ENCODE data around the gene CGREF1.
"Not testable (repeated sequence)": the region's sequence is repeated elsewhere in the genome, so short reads cannot be mapped to it uniquely, and the experiment has no call there.

The CGREF1 gene

DNA sequence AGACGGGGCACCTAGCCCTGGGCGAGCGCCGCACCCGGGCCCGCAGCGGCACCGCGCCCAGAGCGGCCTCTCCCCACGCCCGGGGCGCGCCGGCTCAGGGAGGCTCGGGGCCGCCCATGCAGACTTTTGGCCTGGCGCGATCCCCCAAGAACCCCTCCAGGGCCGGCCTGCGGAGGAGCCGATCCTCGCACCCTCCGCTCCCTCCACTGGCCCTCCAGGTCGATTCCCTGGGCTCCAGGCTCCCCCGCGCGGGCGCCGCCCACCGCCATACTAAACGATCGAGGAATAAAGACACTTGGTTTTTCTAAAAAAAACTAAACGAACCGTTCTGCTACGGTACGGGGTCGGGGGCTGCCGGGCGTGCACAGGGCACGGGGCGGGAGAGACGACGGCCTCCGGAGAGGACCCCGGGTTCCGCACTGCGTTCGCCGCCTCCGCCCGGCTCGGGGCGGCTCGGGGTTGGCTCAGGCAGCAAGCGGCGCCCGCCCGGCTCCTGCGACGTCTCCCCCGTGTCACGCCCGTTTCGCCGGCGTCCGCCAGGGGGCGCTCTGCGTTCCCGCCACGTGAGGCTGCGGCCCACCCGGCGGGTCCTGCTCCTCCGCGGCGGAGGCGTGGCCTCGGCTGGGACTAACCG lies 32.7 kb downstream of the CGREF1 start:
- peak; percentile 88 for DNase-seq

DNA sequence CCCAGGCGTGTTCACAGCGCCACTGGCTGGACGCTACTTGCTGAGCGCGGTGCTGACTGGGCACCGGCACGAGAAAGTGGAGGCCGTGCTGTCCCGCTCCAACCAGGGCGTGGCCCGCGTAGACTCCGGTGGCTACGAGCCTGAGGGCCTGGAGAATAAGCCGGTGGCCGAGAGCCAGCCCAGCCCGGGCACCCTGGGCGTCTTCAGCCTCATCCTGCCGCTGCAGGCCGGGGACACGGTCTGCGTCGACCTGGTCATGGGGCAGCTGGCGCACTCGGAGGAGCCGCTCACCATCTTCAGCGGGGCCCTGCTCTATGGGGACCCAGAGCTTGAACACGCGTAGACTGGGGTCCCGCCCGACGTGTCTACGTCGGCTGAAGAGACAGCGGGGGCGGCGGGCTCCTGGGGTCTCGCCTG lies 33.2 kb downstream of the CGREF1 start:
- no peak for DNase-seq

DNA sequence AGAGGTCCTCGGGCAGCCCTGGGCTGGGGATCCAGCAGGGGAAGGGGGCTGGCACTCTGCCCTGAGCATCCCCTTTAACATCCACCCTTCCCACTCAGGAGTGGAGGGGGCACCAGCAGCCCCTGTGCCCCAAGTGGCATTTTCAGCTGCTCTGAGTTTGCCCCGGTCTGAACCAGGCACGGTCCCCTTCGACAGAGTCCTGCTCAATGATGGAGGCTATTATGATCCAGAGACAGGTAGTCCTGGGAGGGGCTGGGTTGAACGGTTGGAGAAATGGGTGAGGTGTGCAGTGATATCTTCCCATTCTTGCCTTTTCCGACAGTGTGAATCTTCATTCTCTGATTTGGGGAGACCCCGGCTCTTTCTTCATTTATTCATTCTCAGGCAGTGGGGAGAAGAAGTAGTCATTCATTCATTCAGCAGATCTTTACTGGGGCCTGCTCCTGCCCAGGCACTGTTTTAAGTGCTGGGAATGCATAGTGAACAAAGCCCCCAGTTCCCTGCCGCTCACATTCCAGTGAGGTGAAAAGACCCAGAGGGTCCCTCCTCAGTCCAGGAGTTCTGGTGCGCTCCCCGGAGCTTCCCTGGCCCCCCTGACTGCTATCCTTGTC lies 33.8 kb downstream of the CGREF1 start:
- DNase-seq = no peak

DNA sequence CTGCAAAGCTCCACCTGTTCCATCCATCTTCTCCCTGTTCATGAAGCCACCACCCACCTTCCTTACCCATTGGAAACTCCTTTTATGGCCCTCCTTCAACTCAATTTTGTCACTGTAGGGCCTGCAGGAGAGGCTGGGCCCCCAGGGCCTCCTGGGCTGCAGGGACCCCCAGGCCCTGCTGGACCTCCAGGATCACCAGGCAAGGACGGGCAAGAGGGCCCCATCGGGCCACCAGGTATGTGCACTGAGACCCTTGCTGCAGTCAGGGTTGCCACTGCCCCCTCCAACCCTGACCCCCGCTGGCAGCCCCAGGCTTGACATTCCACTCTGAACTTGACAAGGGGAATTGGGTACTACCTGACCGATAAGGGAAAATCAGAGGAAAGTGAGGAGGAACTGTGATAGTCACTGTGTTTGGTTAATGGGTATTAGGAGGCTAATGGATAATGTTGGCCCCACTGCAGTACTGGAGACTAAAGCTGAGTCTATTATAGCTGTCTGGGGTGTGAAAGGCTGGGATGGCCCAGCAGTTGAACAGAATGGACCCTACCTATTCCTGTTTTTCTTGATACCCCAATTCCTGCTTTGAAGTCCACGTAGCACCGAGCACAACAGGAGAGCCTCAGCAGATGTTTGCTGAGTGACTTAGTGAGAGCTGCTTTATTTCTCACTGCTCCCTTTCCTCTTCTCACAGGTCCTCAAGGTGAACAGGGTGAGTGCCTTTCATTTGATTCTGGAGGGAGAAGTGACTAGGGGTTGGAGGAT lies 34.4 kb downstream of the CGREF1 start:
- no peak for DNase-seq

DNA sequence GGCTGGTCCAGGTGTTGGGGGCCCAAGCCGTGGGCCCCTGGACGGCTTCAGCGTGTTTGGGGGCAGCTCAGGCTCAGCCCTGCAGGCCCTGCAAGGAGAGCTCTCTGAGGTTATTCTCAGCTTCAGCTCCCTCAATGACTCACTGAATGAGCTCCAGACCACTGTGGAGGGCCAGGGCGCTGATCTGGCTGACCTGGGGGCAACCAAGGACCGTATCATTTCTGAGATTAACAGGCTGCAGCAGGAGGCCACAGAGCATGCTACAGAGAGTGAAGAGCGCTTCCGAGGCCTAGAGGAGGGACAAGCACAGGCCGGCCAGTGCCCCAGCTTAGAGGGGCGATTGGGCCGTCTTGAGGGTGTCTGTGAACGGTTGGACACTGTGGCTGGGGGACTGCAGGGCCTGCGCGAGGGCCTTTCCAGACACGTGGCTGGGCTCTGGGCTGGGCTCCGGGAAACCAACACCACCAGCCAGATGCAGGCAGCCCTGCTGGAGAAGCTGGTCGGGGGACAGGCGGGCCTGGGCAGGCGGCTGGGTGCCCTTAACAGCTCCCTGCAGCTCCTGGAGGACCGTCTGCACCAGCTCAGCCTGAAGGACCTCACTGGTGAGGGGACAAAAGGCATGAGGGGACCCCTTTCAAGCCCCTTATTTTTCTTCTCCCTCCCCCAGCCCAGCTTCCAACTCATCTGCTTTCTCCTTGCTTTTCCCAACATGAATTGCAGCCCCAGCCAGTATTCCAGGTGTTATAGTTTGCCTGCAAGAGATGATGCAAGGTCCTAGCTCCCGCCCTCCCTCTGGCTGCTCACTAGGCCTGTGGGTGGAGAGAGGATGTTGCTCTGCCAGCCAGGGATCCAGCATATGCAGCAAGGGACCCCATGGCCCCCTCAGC lies 35.3 kb downstream of the CGREF1 start:
- no peak for DNase-seq

DNA sequence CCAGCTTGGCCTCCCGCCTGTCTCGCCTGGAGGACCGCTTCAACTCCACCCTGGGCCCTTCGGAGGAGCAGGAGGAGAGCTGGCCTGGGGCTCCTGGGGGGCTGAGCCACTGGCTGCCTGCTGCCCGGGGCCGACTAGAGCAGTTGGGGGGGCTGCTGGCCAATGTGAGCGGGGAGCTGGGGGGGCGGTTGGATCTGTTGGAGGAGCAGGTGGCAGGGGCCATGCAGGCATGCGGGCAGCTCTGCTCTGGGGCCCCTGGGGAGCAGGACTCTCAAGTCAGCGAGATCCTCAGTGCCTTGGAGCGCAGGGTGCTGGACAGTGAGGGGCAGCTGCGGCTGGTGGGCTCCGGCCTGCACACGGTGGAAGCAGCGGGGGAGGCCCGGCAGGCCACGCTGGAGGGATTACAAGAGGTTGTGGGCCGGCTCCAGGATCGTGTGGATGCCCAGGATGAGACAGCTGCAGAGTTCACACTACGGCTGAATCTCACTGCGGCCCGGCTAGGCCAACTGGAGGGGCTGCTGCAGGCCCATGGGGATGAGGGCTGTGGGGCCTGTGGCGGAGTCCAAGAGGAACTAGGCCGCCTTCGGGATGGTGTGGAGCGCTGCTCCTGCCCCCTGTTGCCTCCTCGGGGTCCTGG lies 36.0 kb downstream of the CGREF1 start:
- DNase-seq = no peak

DNA sequence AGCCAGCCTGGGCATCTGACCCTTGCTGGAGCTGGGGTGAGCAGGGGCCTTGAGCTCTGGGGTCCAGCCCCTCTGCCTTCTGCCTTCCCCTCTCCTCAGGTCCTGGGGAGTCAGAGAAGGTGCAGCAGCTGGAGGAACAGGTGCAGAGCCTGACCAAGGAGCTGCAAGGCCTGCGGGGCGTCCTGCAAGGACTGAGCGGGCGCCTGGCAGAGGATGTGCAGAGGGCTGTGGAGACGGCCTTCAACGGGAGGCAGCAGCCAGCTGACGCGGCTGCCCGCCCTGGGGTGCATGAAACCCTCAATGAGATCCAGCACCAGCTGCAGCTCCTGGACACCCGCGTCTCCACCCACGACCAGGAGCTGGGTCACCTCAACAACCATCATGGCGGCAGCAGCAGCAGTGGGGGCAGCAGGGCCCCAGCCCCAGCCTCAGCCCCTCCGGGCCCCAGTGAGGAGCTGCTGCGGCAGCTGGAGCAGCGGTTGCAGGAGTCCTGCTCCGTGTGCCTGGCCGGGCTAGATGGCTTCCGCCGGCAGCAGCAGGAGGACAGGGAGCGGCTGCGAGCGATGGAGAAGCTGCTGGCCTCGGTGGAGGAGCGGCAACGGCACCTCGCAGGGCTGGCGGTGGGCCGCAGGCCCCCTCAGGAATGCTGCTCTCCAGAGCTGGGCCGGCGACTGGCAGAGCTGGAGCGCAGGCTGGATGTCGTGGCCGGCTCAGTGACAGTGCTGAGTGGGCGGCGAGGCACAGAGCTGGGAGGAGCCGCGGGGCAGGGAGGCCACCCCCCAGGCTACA lies 36.8 kb downstream of the CGREF1 start:
- DNase-seq = no peak

DNA sequence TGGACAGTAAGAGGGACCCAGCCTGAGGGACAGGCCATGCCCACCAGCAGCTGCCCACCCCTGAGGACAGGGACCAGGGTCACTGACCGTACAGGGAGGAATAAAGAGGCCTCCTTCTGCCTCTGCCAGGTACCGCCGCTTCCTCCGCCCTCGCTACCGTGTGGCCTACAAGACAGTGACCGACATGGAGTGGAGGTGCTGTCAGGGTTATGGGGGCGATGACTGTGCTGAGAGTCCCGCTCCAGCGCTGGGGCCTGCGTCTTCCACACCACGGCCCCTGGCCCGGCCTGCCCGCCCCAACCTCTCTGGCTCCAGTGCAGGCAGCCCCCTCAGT lies 38.4 kb downstream of the CGREF1 start:
- DNase-seq = no peak

DNA sequence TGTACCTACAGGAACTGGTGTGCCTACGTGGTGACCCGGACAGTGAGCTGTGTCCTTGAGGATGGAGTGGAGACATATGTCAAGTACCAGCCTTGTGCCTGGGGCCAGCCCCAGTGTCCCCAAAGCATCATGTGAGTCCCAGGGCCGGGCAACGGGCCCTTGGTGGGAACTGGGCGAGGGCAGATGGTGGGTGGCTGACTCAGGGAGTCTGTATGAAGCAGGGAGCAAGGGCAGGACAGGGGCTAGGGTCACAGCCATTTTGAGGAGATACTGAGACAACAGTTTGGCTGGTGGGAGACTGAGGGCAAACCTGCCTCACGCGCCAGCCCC lies 38.8 kb downstream of the CGREF1 start:
- DNase-seq = no peak

DNA sequence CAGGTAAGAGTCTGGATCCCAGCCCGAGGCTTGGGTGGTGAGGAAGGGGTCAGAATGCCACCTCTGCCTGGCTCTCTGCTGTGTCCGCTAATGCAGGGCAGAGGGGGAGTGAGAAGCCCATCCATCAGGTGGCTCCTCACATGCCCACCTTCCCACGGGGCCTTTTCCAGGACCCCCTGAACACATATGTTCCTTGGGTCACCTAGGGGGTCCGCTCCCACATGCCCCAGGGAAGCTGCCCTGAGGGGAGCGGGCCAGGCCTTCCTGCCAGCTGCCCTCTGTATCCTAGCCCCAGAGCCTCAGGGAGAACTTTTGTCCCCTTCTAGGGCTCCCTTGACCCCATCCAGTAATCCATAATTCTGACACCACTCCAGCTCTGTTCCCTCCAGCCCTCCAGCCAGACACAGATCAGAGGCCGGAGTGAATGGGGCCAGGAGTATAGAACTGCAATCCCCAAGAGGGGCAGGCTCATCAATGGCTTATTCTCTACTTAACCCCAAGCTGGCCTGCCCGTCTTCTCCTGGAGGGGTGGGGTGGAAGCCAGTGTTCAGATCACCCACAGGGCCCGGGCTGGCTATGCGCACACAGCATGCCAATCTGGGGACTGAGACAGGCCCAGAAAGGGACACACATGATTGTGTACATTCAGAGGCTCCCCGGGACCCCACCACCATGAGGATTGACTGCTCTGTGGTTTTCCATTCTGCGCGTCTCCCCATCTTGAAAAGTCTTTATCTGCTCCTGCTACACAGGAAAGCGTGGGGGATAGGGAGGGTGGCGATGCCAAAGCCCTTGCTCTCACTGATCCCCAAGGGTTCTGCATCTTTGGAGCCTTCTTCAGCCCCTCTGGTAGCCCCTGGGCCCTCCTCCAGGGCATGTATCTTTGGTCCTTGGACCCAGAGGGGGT lies 39.4 kb downstream of the CGREF1 start:
- no peak for DNase-seq

DNA sequence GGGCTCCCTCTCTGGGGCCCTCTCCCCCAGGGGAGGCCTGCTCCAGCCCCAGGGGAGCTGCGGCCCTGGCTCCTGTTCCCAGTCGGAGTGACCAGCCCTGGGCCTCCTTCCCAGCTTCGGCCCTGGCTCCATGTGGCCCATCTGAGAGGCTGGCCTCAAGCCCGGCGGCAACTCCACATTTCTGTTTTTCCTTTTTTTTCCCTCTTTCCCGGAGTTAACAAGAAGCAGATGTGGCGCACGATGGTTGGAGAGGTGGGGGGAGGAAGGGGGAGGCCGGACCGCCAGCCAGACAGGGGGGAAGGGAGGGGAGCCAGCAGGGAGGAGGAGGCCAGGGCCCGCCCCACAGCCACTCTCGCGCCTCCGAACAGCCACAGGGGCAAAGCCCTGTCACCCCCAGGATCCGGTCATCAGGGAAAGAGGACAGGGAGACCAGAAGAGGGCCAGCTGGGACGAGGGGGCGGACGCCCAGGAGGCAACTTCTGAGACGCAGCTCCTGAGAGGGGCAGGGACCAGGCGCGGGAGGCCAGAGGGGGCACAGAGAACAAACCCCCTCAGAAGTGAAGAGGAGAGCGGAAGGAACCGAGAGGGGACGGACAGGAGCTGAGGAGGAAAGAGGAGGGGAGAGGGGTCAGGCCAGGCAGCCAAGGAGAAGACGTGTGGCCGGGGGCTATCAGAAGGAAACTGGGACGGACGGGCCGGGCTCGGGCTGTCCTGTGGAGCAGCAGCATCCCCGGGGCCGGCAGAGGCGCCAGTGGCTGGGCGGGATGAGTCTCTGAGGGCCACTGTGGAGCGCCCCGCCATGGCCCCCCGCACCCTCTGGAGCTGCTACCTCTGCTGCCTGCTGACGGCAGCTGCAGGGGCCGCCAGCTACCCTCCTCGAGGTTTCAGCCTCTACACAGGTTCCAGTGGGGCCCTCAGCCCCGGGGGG lies 40.4 kb downstream of the CGREF1 start, which contains the start of gene EMILIN1:
Gene EMILIN1, plus strand, starts transcription at position 349 of the 928 bp plus-strand sequence. Its CDS starts 451 bp downstream, at position 800.
- peak; percentile 15 for DNase-seq

DNA sequence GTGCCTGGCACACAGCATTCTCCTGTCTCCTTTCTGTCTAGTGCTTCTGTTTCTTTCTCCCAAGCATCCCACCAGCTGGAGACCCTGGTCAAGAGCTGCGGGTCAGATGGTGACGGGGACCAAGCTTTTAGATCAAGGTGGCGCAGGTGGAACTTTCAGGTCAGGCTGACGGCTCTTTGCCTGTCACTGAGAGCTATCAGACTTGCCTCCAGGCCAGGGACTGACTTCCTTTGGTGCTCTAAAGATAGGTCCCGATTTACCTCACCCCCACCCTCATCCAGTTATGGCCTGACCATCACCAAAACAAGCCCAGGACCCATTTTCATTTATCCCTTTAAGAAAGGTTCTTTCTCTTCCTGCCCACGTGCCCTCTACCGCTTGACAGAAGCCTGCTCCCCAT lies 41.7 kb downstream of the CGREF1 start:
- no peak for DNase-seq

DNA sequence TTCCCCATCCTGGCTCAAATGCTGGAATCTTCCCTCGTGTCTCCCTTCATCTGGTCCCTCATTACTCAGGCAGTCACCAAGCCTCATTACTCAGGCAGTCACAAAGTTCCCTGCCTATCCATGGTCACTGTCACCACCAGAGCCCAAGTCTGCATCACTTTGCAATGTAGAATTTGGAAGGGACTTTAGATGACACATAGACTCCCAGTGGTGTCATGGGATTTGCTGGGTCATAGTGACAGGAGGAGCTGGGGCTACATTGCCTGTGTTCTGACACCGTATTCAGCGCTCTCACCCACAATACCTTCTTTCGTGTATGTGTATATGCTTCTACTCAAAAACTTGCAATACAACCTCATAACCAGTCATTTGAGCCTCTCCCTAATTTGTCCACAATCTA lies 42.6 kb downstream of the CGREF1 start:
- DNase-seq = no peak

DNA sequence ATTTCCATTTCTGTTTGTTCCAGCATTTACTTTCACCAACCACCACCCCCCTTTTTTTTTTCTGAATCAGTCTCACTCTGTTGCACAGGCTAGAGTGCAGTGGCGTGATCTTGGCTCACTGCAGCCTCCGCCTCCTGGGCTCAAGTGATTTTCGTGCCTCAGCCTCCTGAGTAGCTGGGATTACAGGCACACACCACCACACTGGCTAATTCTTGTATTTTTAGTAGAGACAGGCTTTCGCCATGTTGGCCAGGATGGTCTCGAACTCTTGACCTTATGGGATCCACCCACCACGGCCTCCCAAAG lies 43.4 kb downstream of the CGREF1 start:
- not testable (repeated sequence) for DNase-seq

DNA sequence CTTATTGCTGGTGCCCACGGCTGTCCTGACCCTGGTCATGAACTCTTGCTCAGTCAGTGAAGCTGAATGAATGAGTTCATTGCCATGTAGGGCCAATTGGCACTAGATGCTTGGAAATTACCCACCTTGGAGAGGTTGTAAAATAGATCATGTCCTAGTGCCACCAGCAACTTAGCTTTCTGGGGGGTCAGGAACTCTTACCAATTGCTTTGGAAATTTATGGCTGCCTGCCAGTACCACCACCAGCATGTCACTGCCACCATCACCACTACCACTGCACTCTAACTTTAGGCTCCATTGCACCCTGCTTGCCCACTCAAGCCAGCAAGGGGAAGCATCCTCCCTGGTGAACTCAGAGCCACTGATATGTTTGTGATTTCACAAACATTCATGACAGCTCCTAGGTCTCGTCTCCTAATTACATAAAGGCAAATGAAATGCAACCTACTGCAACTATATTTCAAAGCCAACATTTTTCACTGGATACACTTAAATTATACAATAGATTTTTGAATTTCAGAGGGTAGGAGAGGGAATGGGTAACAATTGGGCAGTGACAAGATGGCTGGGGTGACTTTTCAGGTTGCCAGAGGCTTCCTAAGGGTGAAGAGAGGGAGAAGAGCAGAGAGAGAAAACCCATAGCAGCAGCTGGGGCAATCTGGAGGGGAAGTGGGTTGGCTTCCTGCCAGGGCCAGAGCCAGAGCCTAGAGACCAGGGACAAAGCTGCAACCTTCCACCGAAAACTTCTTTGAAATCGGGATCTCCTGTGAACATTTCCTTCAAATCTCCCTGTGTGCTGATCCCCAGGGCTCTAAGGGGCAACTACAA lies 44.0 kb downstream of the CGREF1 start:
- peak; percentile 59 for DNase-seq

DNA sequence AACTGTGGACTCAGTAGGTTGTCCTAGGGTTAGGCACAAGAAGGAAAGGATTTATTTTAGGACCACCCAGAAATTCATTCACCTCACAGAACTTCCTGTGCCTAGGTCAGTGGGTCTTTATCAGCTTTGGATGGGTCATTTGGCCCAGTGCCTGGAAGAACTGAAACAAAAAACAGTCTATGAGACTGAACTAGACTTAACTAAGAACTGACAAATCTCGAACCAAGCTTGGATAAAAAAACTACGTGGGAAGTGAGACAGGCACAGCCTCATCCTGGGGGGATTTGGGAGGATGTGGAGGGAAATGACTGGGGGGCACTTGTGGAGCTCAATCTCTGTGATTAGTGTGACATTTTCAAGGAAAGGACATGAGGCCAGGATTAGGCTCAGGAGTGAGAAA lies 45.1 kb downstream of the CGREF1 start:
- no peak for DNase-seq

DNA sequence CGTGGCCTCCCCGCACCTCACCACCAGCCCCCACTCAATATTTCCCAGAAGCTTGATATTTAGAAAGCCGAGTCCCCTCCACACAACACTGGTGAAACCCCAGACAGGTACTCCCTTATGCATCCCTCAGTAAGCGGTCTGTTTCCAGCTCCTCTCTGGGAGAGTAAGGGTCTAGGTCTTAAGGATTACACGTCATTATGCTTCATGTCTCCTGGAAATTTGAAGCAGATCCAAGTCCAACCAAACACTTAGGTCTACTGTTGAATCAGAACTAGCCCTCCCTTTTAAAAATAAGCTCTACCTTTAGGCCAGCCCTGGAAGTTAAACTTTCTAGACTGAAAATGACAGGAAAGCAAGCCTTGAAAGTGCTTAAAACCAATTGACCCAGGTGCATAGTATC lies 46.0 kb downstream of the CGREF1 start:
- no peak for DNase-seq

DNA sequence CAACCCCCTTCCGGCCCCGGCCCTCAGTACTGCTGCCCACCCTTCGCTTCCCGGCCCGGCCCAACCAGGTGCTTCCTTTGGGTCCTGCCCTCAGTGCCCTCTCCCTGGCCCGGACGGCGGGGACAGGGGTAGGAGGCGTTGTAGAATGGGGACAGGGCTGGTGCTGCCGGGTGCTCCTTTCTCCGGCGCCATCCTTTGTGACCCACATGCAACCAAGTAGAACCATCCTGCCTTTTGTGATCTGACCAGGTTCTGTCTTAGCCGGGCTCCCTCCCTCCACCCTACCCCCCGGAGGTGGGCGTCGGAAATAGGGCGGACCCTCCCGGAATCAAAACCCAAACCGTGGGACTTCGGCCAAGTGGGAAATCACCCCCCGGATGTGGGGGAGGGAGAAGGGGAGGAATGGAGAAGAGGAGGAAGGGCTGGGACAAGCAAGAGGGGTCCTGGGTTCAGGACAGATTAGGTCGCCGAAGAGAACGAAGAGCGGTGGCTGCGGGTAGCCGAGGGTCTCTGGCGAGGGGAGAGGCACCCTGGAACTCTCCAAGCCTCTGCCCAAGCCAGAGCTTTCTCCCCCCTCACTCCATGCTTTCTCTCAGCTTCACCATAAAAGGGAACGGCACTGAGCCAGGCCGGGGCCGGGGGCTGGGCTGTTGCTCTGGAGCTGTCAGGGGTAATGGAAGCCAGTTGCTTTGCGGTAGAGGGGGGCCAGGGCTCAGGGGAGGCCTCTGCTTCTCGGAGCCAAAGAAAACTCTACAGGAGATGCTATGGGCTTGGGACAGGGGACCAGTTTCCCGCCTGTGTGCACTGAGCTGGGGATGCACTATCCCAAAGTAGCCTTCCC lies 46.7 kb downstream of the CGREF1 start:
- no peak for DNase-seq

Measured in NCI-H1694 treated with DMSO at 0.1 percent for 48 hours (cell line).